T-helper 17 cell (primary cell): ENCODE measurements around the gene VPS26C. TPM values are rescaled to one million over a fixed set of nuclear protein-coding genes. Genes with fewer than 3 reads are reported as not detected.
A peak's percentile ranks its signal among the peaks of the same experiment; 100 is the strongest.

Source experiments
- ATAC-seq: fragments of 150-1000 bp; cut with Tn5 transposase; 2 replicates; pipeline ENCODE4 v1.10.0; 2021; ENCODE audit warnings: mild to moderate bottlenecking, moderate library complexity
- DNase-seq, 3 donors: peaks; one replicate each; pipeline versions ENCODE4 v3.0.0 to v3.0.0-alpha.2; 2020 to 2021
- H3K9me3 ChIP-seq: one replicate; pipeline ENCODE4 v1.7.0; 2013; ENCODE audit warnings: low read length, mild to moderate bottlenecking; ENCODE audit not compliant: control insufficient read depth, poor library complexity, severe bottlenecking
- H3K27ac Mint-ChIP-seq: one replicate; pipeline ENCODE4 v1.8.0; 2022; ENCODE audit warnings: mild to moderate bottlenecking, moderate library complexity, mixed read lengths
- H3K27me3 Mint-ChIP-seq: one replicate; pipeline ENCODE4 v1.8.0; 2022; ENCODE audit warnings: mixed read lengths
- H3K36me3 Mint-ChIP-seq: one replicate; pipeline ENCODE4 v1.8.0; 2022; ENCODE audit warnings: low read depth, mixed read lengths
- H3K4me1 Mint-ChIP-seq: one replicate; pipeline ENCODE4 v1.8.0; 2022; ENCODE audit warnings: mild to moderate bottlenecking, mixed read lengths
- H3K4me3 Mint-ChIP-seq: one replicate; pipeline ENCODE4 v1.8.0; 2022; ENCODE audit warnings: mild to moderate bottlenecking, moderate library complexity, mixed read lengths
- total RNA-seq, 4 donors: library from RNA in 2 of 4; stranded (reverse) in 2 of 4; gene quantifications; one replicate each; pipeline ENCODE4 v1.2.3 and lab custom pipeline; 2022 to 2026

Gene VPS26C
- total RNA-seq, 2 donors from 2014 or later = 42.9 to 45.8 TPM

GRCh38 chr21:37220433-37220980 is 46.6 kb downstream of the VPS26C start:
- H3K9me3 ChIP-seq = no peaks in the 10 kb centered on the region
- peak in 2 of 3 donors; percentile 20 to 37 for DNase-seq
- Mint-ChIP-seq H3K4me3 (peak overlapping the region; percentile 84), H3K27me3 (no peaks in the 10 kb centered on the region), H3K27ac (peak overlapping the region; percentile 75), H3K36me3 (no peaks in the 10 kb centered on the region), H3K4me1 (peaks cover 22% of the 10 kb centered on the region)
- peak; percentile 39 for ATAC-seq

- Mint-ChIP-seq H3K27me3 (no peaks in the 10 kb centered on the region), H3K27ac (peak overlapping the region; percentile 75), H3K36me3 (no peaks in the 10 kb centered on the region), H3K4me1 (peaks cover 16% of the 10 kb centered on the region), H3K4me3 (peak overlapping the region; percentile 84)
- H3K9me3 ChIP-seq = no peaks in the 10 kb centered on the region
- DNase-seq (no peak), ATAC-seq (no peak)
Measured at GRCh38 chr21:37219761-37220432, 47.2 kb downstream of the VPS26C start.

- DNase-seq (no peak), ATAC-seq (no peak)
- Mint-ChIP-seq H3K4me3 (no peak overlapping the region), H3K36me3 (peaks cover 2% of the 10 kb centered on the region), H3K27me3 (no peaks in the 10 kb centered on the region), H3K27ac (no peak overlapping the region), H3K4me1 (peaks cover under 1% of the 10 kb centered on the region)
- H3K9me3 ChIP-seq = no peaks in the 10 kb centered on the region
Measured at GRCh38 chr21:37214952-37215351, 52.2 kb downstream of the VPS26C start.

- Mint-ChIP-seq H3K27ac (no peak overlapping the region), H3K4me3 (no peak overlapping the region), H3K4me1 (peaks cover 8% of the 10 kb centered on the region), H3K27me3 (no peaks in the 10 kb centered on the region), H3K36me3 (peaks cover 2% of the 10 kb centered on the region)
- H3K9me3 ChIP-seq = no peaks in the 10 kb centered on the region
- DNase-seq (no peak), ATAC-seq (no peak)
Measured at GRCh38 chr21:37210799-37211198, 56.3 kb downstream of the VPS26C start.

- DNase-seq (no peak), ATAC-seq (no peak)
- H3K4me3 Mint-ChIP-seq = no peak overlapping the region
- peaks cover 8% of the 10 kb centered on the region for H3K4me1 Mint-ChIP-seq
- no peaks in the 10 kb centered on the region for H3K9me3 ChIP-seq
- H3K36me3 Mint-ChIP-seq = peaks cover 2% of the 10 kb centered on the region
- H3K27ac Mint-ChIP-seq = no peak overlapping the region
- H3K27me3 Mint-ChIP-seq = no peaks in the 10 kb centered on the region
Measured at GRCh38 chr21:37210130-37210529, 57.0 kb downstream of the VPS26C start.

GRCh38 chr21:37208741-37209225 is 58.4 kb downstream of the VPS26C start:
- peaks cover 2% of the 10 kb centered on the region for H3K36me3 Mint-ChIP-seq
- no peak overlapping the region for H3K4me3 Mint-ChIP-seq
- H3K9me3 ChIP-seq = no peaks in the 10 kb centered on the region
- H3K27ac Mint-ChIP-seq = no peak overlapping the region
- no peak for DNase-seq
- H3K4me1 Mint-ChIP-seq = peaks cover 8% of the 10 kb centered on the region
- peak; percentile 50 for ATAC-seq
- no peaks in the 10 kb centered on the region for H3K27me3 Mint-ChIP-seq

GRCh38 chr21:37208056-37208721 is 58.9 kb downstream of the VPS26C start:
- H3K9me3 ChIP-seq = no peaks in the 10 kb centered on the region
- H3K36me3 Mint-ChIP-seq = peaks cover 2% of the 10 kb centered on the region
- ATAC-seq = peak; percentile 60
- peak overlapping the region; percentile 25 for H3K4me3 Mint-ChIP-seq
- H3K27ac Mint-ChIP-seq = peak overlapping the region; percentile 24
- no peak for DNase-seq
- H3K27me3 Mint-ChIP-seq = no peaks in the 10 kb centered on the region
- peaks cover 8% of the 10 kb centered on the region for H3K4me1 Mint-ChIP-seq

- DNase-seq (no peak), ATAC-seq (peak; percentile 36)
- H3K36me3 Mint-ChIP-seq = peaks cover 5% of the 10 kb centered on the region
- H3K27me3 Mint-ChIP-seq = no peaks in the 10 kb centered on the region
- H3K4me3 Mint-ChIP-seq = no peak overlapping the region
- H3K27ac Mint-ChIP-seq = peak overlapping the region; percentile 24
- H3K9me3 ChIP-seq = no peaks in the 10 kb centered on the region
- H3K4me1 Mint-ChIP-seq = peaks cover 8% of the 10 kb centered on the region
Measured at GRCh38 chr21:37207441-37208009, 59.6 kb downstream of the VPS26C start.

GRCh38 chr21:37206496-37206895 is 60.6 kb downstream of the VPS26C start:
- Mint-ChIP-seq H3K27ac (no peak overlapping the region), H3K4me3 (no peak overlapping the region), H3K36me3 (peaks cover 8% of the 10 kb centered on the region), H3K4me1 (peaks cover 8% of the 10 kb centered on the region), H3K27me3 (no peaks in the 10 kb centered on the region)
- no peaks in the 10 kb centered on the region for H3K9me3 ChIP-seq
- ATAC-seq = no peak
- DNase-seq = no peak

- peaks cover 8% of the 10 kb centered on the region for H3K4me1 Mint-ChIP-seq
- H3K27ac Mint-ChIP-seq = no peak overlapping the region
- no peak for DNase-seq
- H3K9me3 ChIP-seq = no peaks in the 10 kb centered on the region
- ATAC-seq = no peak
- H3K27me3 Mint-ChIP-seq = no peaks in the 10 kb centered on the region
- peaks cover 10% of the 10 kb centered on the region for H3K36me3 Mint-ChIP-seq
- no peak overlapping the region for H3K4me3 Mint-ChIP-seq
Measured at GRCh38 chr21:37204580-37204979, 62.6 kb downstream of the VPS26C start.

- Mint-ChIP-seq H3K4me1 (peaks cover 5% of the 10 kb centered on the region), H3K27ac (no peak overlapping the region), H3K4me3 (no peak overlapping the region), H3K27me3 (no peaks in the 10 kb centered on the region), H3K36me3 (peaks cover 10% of the 10 kb centered on the region)
- DNase-seq (no peak), ATAC-seq (no peak)
- no peaks in the 10 kb centered on the region for H3K9me3 ChIP-seq
Measured at GRCh38 chr21:37202221-37203110, 64.7 kb downstream of the VPS26C start.

GRCh38 chr21:37200641-37201480 is 66.3 kb downstream of the VPS26C start:
- DNase-seq (no peak), ATAC-seq (no peak)
- no peaks in the 10 kb centered on the region for H3K27me3 Mint-ChIP-seq
- no peaks in the 10 kb centered on the region for H3K9me3 ChIP-seq
- no peak overlapping the region for H3K27ac Mint-ChIP-seq
- no peak overlapping the region for H3K4me3 Mint-ChIP-seq
- H3K4me1 Mint-ChIP-seq = no peaks in the 10 kb centered on the region
- peaks cover 12% of the 10 kb centered on the region for H3K36me3 Mint-ChIP-seq
